ENCODE measurements around the gene CFB. TPM values are rescaled to one million over a fixed set of nuclear protein-coding genes. Genes with fewer than 3 reads are reported as not detected.

The CFB gene
- total and polyA plus RNA-seq, 9 of the 15 experiments (the other 6 are each of a cell fraction or from before 2014, with no cell fraction given), result 0.08 to 0.91 (median 0.22) TPM; not detected in 4

- no peak for TF ChIP-seq WHSC1 (IDR thresholded peaks at IDR 0.05; ENCODE audit: low read length)
- TF ChIP-seq ZNF551 (CRISPR knock-in tag; IDR thresholded peaks at IDR 0.05), result no peak
- peak; percentile 73 to 78 for TF ChIP-seq TRIM24 (IDR thresholded peaks at IDR 0.05)
- no peak for TF ChIP-seq ZNF282 (CRISPR knock-in tag; IDR thresholded peaks at IDR 0.05)
- TF ChIP-seq MBD2 (IDR thresholded peaks at IDR 0.05; ENCODE audit: borderline replicate concordance, low read depth), result peak; percentile 86
- peak; percentile 53 for TF ChIP-seq BCOR (IDR thresholded peaks at IDR 0.05)
- no peak; the same call in 1 of the 2 replicates for TF ChIP-seq HMBOX1 (IDR thresholded peaks at IDR 0.05)
- TF ChIP-seq TEAD1 (CRISPR knock-in tag; IDR thresholded peaks at IDR 0.05), result peak; percentile 69 to 80; a peak in 3 of 4 replicates
- TF ChIP-seq HOMEZ (CRISPR knock-in tag; IDR thresholded peaks at IDR 0.05), result peak; percentile 90
- TF ChIP-seq KHSRP (IDR thresholded peaks at IDR 0.05), result peak; percentile 91
- TF ChIP-seq SMC3 (conservative IDR thresholded peaks at IDR 0.05; ENCODE audit: insufficient read depth, low read depth, low read length), result 0 out of 2 replicates have a peak, but pooled peaks have one; percentile 3
- peak; percentile 86 for TF ChIP-seq MYC (IDR thresholded peaks at IDR 0.05; ENCODE audit: low read depth, low read length)
- TF ChIP-seq MYC (CRISPR knock-in tag; IDR thresholded peaks at IDR 0.05; ENCODE audit: borderline replicate concordance, low read depth), result no peak; the same call in 1 of the 2 replicates
- no peak for TF ChIP-seq BRF2 (IDR thresholded peaks at IDR 0.05; ENCODE audit: borderline replicate concordance, insufficient read depth, insufficient read length)
- TF ChIP-seq ZBTB34 (CRISPR knock-in tag; IDR thresholded peaks at IDR 0.05), result peak; percentile 67; the same call in 1 of the 2 replicates
- peak; percentile 55 for TF ChIP-seq SMARCA4 (IDR thresholded peaks at IDR 0.05)
- peak; percentile 80; the same call in 1 of the 2 replicates for TF ChIP-seq ZNF79 (CRISPR knock-in tag; IDR thresholded peaks at IDR 0.05; ENCODE audit: low read depth)
- no peak for TF ChIP-seq CBFA2T2 (conservative IDR thresholded peaks at IDR 0.05)
- peak; percentile 100 for TF ChIP-seq E2F8 (IDR thresholded peaks at IDR 0.05; ENCODE audit: low read depth, partially characterized antibody)
- TF ChIP-seq NFIC (IDR thresholded peaks at IDR 0.05), result no peak; the same call in 1 of the 2 replicates
Measured at GRCh38 chr6:31958741-31959739, 13.1 kb downstream of the CFB start, which contains the start of the genes NELFE and SKIC2 (continued).
